ENCODE data around the gene PTPRG. TPM values are rescaled to one million over a fixed set of nuclear protein-coding genes. Genes with fewer than 3 reads are reported as not detected.

Gene PTPRG
- total and polyA plus RNA-seq, 7 donors = 0.69 to 76.3 (median 62.7) TPM

DNA sequence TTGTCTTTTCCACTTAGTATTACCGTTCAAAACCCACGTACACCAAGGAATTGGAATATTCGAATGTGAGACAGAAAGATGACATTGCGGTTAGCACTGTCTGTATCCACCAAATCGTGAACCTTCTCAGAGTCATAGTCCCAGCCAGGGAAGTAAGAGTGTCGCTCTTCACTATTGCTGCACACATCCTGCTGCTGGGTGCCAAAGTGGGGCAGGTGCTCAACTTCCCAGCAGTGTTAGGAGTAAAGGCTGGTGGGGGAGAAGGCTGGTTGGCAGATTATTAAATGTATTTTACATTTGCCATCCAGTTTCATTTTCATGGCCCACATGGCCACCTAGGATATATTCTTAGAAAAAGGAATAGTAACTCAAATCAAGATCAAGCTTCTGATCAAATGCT is 65.1 kb downstream of the PTPRG start:
- Histone ChIP-seq H3K4me1 (peaks cover 0 to 23% (median 17%) of the 10 kb centered on the region in 4 donors), H3K9me3 (no peaks in the 10 kb centered on the region), H3K4me3 (no peak overlapping the region), H3K27ac (no peak overlapping the region), H3K36me3 (no peaks in the 10 kb centered on the region), H3K27me3 (no peaks in the 10 kb centered on the region)
- 92 to 96% methylated on average over 6 of the region's 6 CpGs for WGBS, 2 donors
- TF ChIP-seq POLR2A (IDR thresholded peaks at IDR 0.05) (no peak), POLR2AphosphoS5 (IDR thresholded peaks at IDR 0.05) (no peak)
- no peak for DNase-seq
- intact Hi-C loops (cut with DNase I) = no loop called here

- DNase-seq = no peak
- intact Hi-C loops (cut with DNase I) = no loop called here
- H3K4me1 ChIP-seq = peaks cover 0 to 23% (median 17%) of the 10 kb centered on the region in 4 donors
- no peaks in the 10 kb centered on the region for H3K36me3 ChIP-seq
- no peaks in the 10 kb centered on the region for H3K9me3 ChIP-seq
- TF ChIP-seq POLR2A (IDR thresholded peaks at IDR 0.05) (no peak), POLR2AphosphoS5 (IDR thresholded peaks at IDR 0.05) (peak in 2 of 4 donors; percentile 10 to 46)
- no peaks in the 10 kb centered on the region for H3K27me3 ChIP-seq
- H3K27ac ChIP-seq = peak overlapping the region in 2 of 4 donors; percentile 11 to 53
- WGBS, 2 donors = 22 to 50% methylated on average over 2 of the region's 2 CpGs
- no peak overlapping the region for H3K4me3 ChIP-seq
Measured at GRCh38 chr3:61627768-61628185, 66.4 kb downstream of the PTPRG start.

GRCh38 chr3:61628636-61629035 is 67.3 kb downstream of the PTPRG start:
- H3K4me3 ChIP-seq = no peak overlapping the region
- TF ChIP-seq POLR2A (IDR thresholded peaks at IDR 0.05) = no peak
- TF ChIP-seq POLR2AphosphoS5 (IDR thresholded peaks at IDR 0.05) = no peak
- TF ChIP-seq EP300 (IDR thresholded peaks at IDR 0.05) = no peak
- TF ChIP-seq CTCF (IDR thresholded peaks at IDR 0.05) = no peak
- no peaks in the 10 kb centered on the region for H3K27me3 ChIP-seq
- H3K9me3 ChIP-seq = no peaks in the 10 kb centered on the region
- no peaks in the 10 kb centered on the region for H3K36me3 ChIP-seq
- intact Hi-C loops (cut with DNase I) = no loop called here
- H3K4me1 ChIP-seq = peaks cover 0 to 23% (median 17%) of the 10 kb centered on the region in 4 donors
- H3K27ac ChIP-seq = no peak overlapping the region
- 84 to 87% methylated on average over 3 of the region's 3 CpGs for WGBS, 2 donors
- no peak for DNase-seq

DNA sequence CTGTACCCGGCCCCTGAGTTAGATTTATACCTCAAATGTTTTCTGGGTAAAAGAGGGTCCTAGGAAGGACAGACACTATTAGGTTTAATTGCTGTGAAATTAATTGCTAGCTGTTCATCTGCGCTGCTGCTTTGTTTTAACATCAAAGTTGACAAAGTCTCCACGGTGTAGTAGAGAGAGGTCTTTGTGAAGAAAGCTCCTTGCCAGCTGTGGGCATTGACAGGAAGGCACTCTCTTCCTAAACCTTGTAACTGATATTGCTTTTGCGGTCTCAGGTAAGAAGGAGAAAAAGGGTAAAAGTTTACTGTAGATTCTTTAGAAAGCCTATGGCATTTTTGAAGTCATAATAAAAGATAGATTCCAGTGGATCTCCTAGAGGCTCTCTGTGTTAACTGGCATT is 68.1 kb downstream of the PTPRG start:
- Histone ChIP-seq H3K4me3 (no peak overlapping the region), H3K4me1 (peaks cover 0 to 23% (median 19%) of the 10 kb centered on the region in 4 donors), H3K27ac (no peak overlapping the region), H3K9me3 (no peaks in the 10 kb centered on the region), H3K36me3 (no peaks in the 10 kb centered on the region), H3K27me3 (no peaks in the 10 kb centered on the region)
- WGBS, 2 donors = 93 to 95% methylated on average over 4 of the region's 4 CpGs
- intact Hi-C loops (cut with DNase I) = no loop called here
- no peak for DNase-seq
- TF ChIP-seq POLR2AphosphoS5 (IDR thresholded peaks at IDR 0.05) (no peak), EP300 (IDR thresholded peaks at IDR 0.05) (no peak), POLR2A (IDR thresholded peaks at IDR 0.05) (no peak), CTCF (IDR thresholded peaks at IDR 0.05) (no peak)

GRCh38 chr3:61631108-61631769 is 69.9 kb downstream of the PTPRG start:
- Histone ChIP-seq H3K27me3 (no peaks in the 10 kb centered on the region), H3K27ac (no peak overlapping the region), H3K4me3 (no peak overlapping the region), H3K9me3 (no peaks in the 10 kb centered on the region), H3K36me3 (no peaks in the 10 kb centered on the region), H3K4me1 (peaks cover 0 to 33% (median 20%) of the 10 kb centered on the region in 4 donors)
- TF ChIP-seq POLR2AphosphoS5 (IDR thresholded peaks at IDR 0.05) (no peak), POLR2A (IDR thresholded peaks at IDR 0.05) (no peak), EP300 (IDR thresholded peaks at IDR 0.05) (no peak), CTCF (IDR thresholded peaks at IDR 0.05) (no peak)
- 87 to 88% methylated on average over 2 of the region's 2 CpGs for WGBS, 2 donors
- intact Hi-C loops (cut with DNase I) = no loop called here
- DNase-seq = no peak
